H1 (cell line): ENCODE results near the gene SCD. TPM values are rescaled to one million over a fixed set of nuclear protein-coding genes. Genes with fewer than 3 reads are reported as not detected.

Experiments
- CTCF ChIA-PET: fragments of 300-600 bp; sonication (Branson Sonifier 250); formaldehyde crosslinking; loops from one replicate; lab custom pipeline; 2021; ENCODE audit not compliant: partially characterized antibody; lab: Charles Lee
- POLR2A ChIA-PET: fragments of 300-600 bp; sonication (Branson Sonifier 250); formaldehyde crosslinking; loops from one replicate; lab custom pipeline; 2021; ENCODE audit warnings: inconsistent platforms; ENCODE audit not compliant: partially characterized antibody; lab: Charles Lee
- DNase-seq, 2 experiments: peaks; one replicate each; pipeline versions ENCODE4 v3.0.0 to v3.0.0-alpha.2; 2010 to 2022; ENCODE audit warnings: low spot score in 2 of 2, low read depth in 1 of 2, mixed read lengths in 1 of 2
- FAIRE-seq: peaks from 2 replicates; lab custom pipeline; 2011; peaks lifted over from hg19 to GRCh38; lab: Jason Lieb, UNC
- H2AFZ ChIP-seq: 2 replicates; pipeline ENCODE4 v1.8.1; 2012; ENCODE audit warnings: low read length, inconsistent platforms
- H2AK5ac ChIP-seq: 2 replicates; pipeline ENCODE4 v1.6.1; 2013; ENCODE audit warnings: low read depth, low read length
- H2BK120ac ChIP-seq: replicated peaks from 2 replicates; pipeline ENCODE3; 2013; ENCODE audit warnings: low read depth, low read length, inconsistent platforms
- H2BK12ac ChIP-seq: 2 replicates; pipeline ENCODE4 v1.6.1; 2013; ENCODE audit warnings: low read depth, low read length
- H2BK15ac ChIP-seq: 2 replicates; pipeline ENCODE4 v1.6.1; 2013; ENCODE audit warnings: low read length
- H2BK20ac ChIP-seq: 2 replicates; pipeline ENCODE4 v1.6.1; 2013; ENCODE audit warnings: low read length
- H2BK5ac ChIP-seq: 2 replicates; pipeline ENCODE4 v1.6.1; 2013; ENCODE audit warnings: low read depth, low read length
- H3K14ac ChIP-seq: 2 replicates; pipeline ENCODE4 v1.6.1; 2013; ENCODE audit warnings: inconsistent platforms; ENCODE audit not compliant: insufficient read length
- H3K18ac ChIP-seq: 2 replicates; pipeline ENCODE4 v1.6.1; 2013; ENCODE audit warnings: low read length; ENCODE audit errors: extremely low read depth
- H3K23ac ChIP-seq: 2 replicates; pipeline ENCODE4 v1.6.1; 2013; ENCODE audit warnings: inconsistent platforms; ENCODE audit not compliant: insufficient read length
- H3K23me2 ChIP-seq: 2 replicates; pipeline ENCODE4 v1.6.1; 2013; ENCODE audit warnings: low read depth, low read length
- H3K27ac ChIP-seq: 2 replicates; pipeline ENCODE4 v1.6.1; 2011; ENCODE audit warnings: low read depth, low read length, inconsistent platforms
- H3K27me3 ChIP-seq, 4 experiments: replicated peaks in 1 of 4; 1 replicate in 1 of 4; 2 replicates in 3 of 4; pipeline versions ENCODE4 v1.6.1 to v1.8.1; 2011 to 2013; ENCODE audit warnings: low read length in 3 of 4, mild to moderate bottlenecking in 3 of 4, inconsistent platforms in 2 of 4, mixed read lengths in 2 of 4, moderate library complexity in 1 of 4; ENCODE audit not compliant: control insufficient read depth in 3 of 4, insufficient read depth in 3 of 4; ENCODE audit errors: extremely low read depth in 1 of 4
- H3K36me3 ChIP-seq, 4 experiments: 2 replicates each; pipeline versions ENCODE4 v1.6.1 to v1.8.1; 2011 to 2013; ENCODE audit warnings: mild to moderate bottlenecking in 4 of 4, low read length in 3 of 4, moderate library complexity in 2 of 4, control low read depth in 1 of 4, inconsistent platforms in 1 of 4; ENCODE audit not compliant: insufficient read depth in 4 of 4, control insufficient read depth in 2 of 4
- H3K4ac ChIP-seq: replicated peaks from 2 replicates; pipeline ENCODE3; 2013; ENCODE audit warnings: low read length, low read depth, mixed read lengths, inconsistent platforms; ENCODE audit not compliant: insufficient read length
- H3K4me1 ChIP-seq, 4 experiments: replicated peaks in 1 of 4; 1 replicate in 1 of 4; 2 replicates in 3 of 4; pipeline versions ENCODE4 v1.6.1 to v1.8.1; 2011 to 2013; ENCODE audit warnings: low read length in 3 of 4, inconsistent platforms in 2 of 4, mixed read lengths in 1 of 4; ENCODE audit not compliant: insufficient read depth in 4 of 4, control insufficient read depth in 3 of 4
- H3K4me2 ChIP-seq, 2 experiments: 2 replicates each; pipeline versions ENCODE4 v1.6.1 to v1.8.1; 2011 to 2013; ENCODE audit warnings: low read depth in 2 of 2, low read length in 2 of 2, control low read depth in 1 of 2, inconsistent platforms in 1 of 2, mild to moderate bottlenecking in 1 of 2; ENCODE audit not compliant: insufficient read depth in 1 of 2
- H3K4me3 ChIP-seq, 4 experiments: fragments of 200-600, 300-600 bp in 1 of 4; sonication (generic), shearing (Covaris generic), sonication (Bioruptor Twin) in 1 of 4; 2 replicates each; pipeline versions ENCODE4 v1.5.1 to v1.8.1; 2011 to 2016; ENCODE audit warnings: low read length in 4 of 4, low read depth in 3 of 4, control low read depth in 2 of 4, inconsistent platforms in 2 of 4, mild to moderate bottlenecking in 2 of 4, mixed read lengths in 1 of 4, moderate library complexity in 1 of 4; ENCODE audit not compliant: insufficient read depth in 2 of 4; ENCODE audit errors: extremely low read depth in 1 of 4
- H3K56ac ChIP-seq: replicated peaks from 2 replicates; pipeline ENCODE3; 2013; ENCODE audit warnings: low read depth, mild to moderate bottlenecking, mixed read lengths, low read length, inconsistent platforms; ENCODE audit not compliant: insufficient read length
- H3K79me1 ChIP-seq: 2 replicates; pipeline ENCODE4 v1.6.1; 2013; ENCODE audit warnings: low read depth, low read length, control low read depth
- H3K79me2 ChIP-seq, 2 experiments: 2 replicates each; pipeline versions ENCODE4 v1.6.1 to v1.8.1; 2012 to 2013; ENCODE audit warnings: low read length in 2 of 2, mild to moderate bottlenecking in 2 of 2, inconsistent platforms in 1 of 2; ENCODE audit not compliant: insufficient read depth in 2 of 2, control insufficient read depth in 1 of 2
- H3K9ac ChIP-seq, 4 experiments: replicated peaks in 1 of 4; 1 replicate in 1 of 4; 2 replicates in 3 of 4; pipeline versions ENCODE4 v1.6.1 to v1.8.1; 2011 to 2013; ENCODE audit warnings: low read depth in 3 of 4, low read length in 3 of 4, control low read depth in 2 of 4, mild to moderate bottlenecking in 2 of 4, moderate library complexity in 2 of 4, inconsistent platforms in 1 of 4; ENCODE audit errors: extremely low read depth in 1 of 4
- H3K9me3 ChIP-seq, 2 experiments: 2 replicates each; pipeline versions ENCODE4 v1.6.1 to v1.8.1; 2012 to 2013; ENCODE audit warnings: mild to moderate bottlenecking in 2 of 2, moderate library complexity in 2 of 2, control low read depth in 1 of 2, inconsistent platforms in 1 of 2, low read depth in 1 of 2, low read length in 1 of 2, mixed read lengths in 1 of 2; ENCODE audit not compliant: insufficient read depth in 2 of 2
- H4K20me1 ChIP-seq, 2 experiments: replicated peaks in 1 of 2; 2 replicates each; pipeline versions ENCODE3 to v1.8.1; 2011 to 2013; ENCODE audit warnings: inconsistent platforms in 2 of 2, low read length in 2 of 2, mild to moderate bottlenecking in 1 of 2; ENCODE audit not compliant: insufficient read depth in 2 of 2, control insufficient read depth in 1 of 2
- H4K5ac ChIP-seq: 2 replicates; pipeline ENCODE4 v1.6.1; 2013; ENCODE audit warnings: low read length, low read depth, mixed read lengths, inconsistent platforms; ENCODE audit not compliant: insufficient read length
- H4K8ac ChIP-seq: 2 replicates; pipeline ENCODE4 v1.8.0; 2013; ENCODE audit warnings: mild to moderate bottlenecking, moderate library complexity, low read length, inconsistent platforms; ENCODE audit not compliant: insufficient read depth; ENCODE audit errors: extremely low read depth
- H4K91ac ChIP-seq: replicated peaks from 2 replicates; pipeline ENCODE3; 2013; ENCODE audit warnings: low read length, mixed read lengths, inconsistent platforms; ENCODE audit not compliant: insufficient read length
- KDM1A ChIP-seq: fragments of 200-600, 300-600 bp; sonication (generic); IDR thresholded peaks from 2 replicates; pipeline ENCODE4 v1.7.1; 2016; ENCODE audit warnings: mild to moderate bottlenecking, low read length, borderline replicate concordance
- RFX5 ChIP-seq: IDR thresholded peaks from 2 replicates; pipeline ENCODE4 v1.6.1; 2011; ENCODE audit warnings: low read depth, low read length, improper control_type of control experiment, borderline replicate concordance
- WGBS, 2 experiments: shearing (Covaris generic) in 1 of 2; methylation state at CpG; one replicate each; pipeline versions ENCODE4 v1.1.6 to v1.1.7; 2013 to 2015; ENCODE audit warnings: low lambda C conversion rate in 2 of 2, mixed read lengths in 2 of 2, inconsistent platforms in 1 of 2, low coverage in 1 of 2, missing lambda C conversion rate in 1 of 2; ENCODE audit not compliant: insufficient replicate concordance in 2 of 2, insufficient coverage in 1 of 2, insufficient read length in 1 of 2; ENCODE audit errors: extremely low coverage in 1 of 2, missing lambda C conversion rate in 1 of 2; 5-methylcytosine and 5-hydroxymethylcytosine counted together
- polyA plus RNA-seq, 7 experiments: library from polyadenylated mRNA; depleted of rRNA in 3 of 7; stranded (reverse) in 5 of 7; unstranded in 2 of 7; fragments of >200 nt in 5 of 7; fragments of 200-250 nt in 2 of 7; gene quantifications; 1 replicate in 5 of 7; 2 replicates in 1 of 7; 4 replicates in 1 of 7; pipeline versions ENCODE4 v1.2.1 to v1.2.3, GENCODE V29; 2011 to 2013; ENCODE audit warnings: missing spikeins in 2 of 7, mixed read lengths in 2 of 7
- total RNA-seq: library from RNA; stranded (reverse); fragmentation: NEBNext Ultra II Directional; extraction: Animal tissue kit (Norgen Biotek cat#: 25700); gene quantifications from 2 replicates; pipeline ENCODE4 v1.2.1, GENCODE V29; 2021

Gene SCD
- total and polyA plus RNA-seq, 2 of the 8 experiments (the other 6 are each of a cell fraction or from before 2014, with no cell fraction given): 397 to 621 TPM

- Histone ChIP-seq H3K23ac (no peak overlapping the region), H3K27ac (no peak overlapping the region), H4K20me1 (peaks cover 0 to 12% of the 10 kb centered on the region in 2 experiments), H2BK20ac (no peak overlapping the region), H2AK5ac (no peak overlapping the region), H2BK120ac (no peak overlapping the region), H3K23me2 (no peaks in the 10 kb centered on the region), H2BK5ac (no peak overlapping the region), H3K4me3 (no peak overlapping the region), H4K91ac (no peak overlapping the region), H2AFZ (no peak overlapping the region), H3K14ac (no peak overlapping the region), H3K79me1 (no peaks in the 10 kb centered on the region; the same call in 1 of the 2 replicates), H3K9ac (no peak overlapping the region), H3K9me3 (no peaks in the 10 kb centered on the region), H4K8ac (no peak overlapping the region), H3K4me1 (peaks cover 0 to 8% (median 0%) of the 10 kb centered on the region in 4 experiments; a peak in 1 of 7 replicates), H3K56ac (no peak overlapping the region), H2BK15ac (no peak overlapping the region), H3K79me2 (peaks cover 0 to 3% of the 10 kb centered on the region in 2 experiments; a peak in 1 of 4 replicates), H3K4ac (no peak overlapping the region), H3K4me2 (no peak overlapping the region), H3K36me3 (peaks cover 16 to 54% (median 37%) of the 10 kb centered on the region in 4 experiments), H3K27me3 (no peaks in the 10 kb centered on the region), H3K18ac (no peak overlapping the region), H2BK12ac (no peak overlapping the region), H4K5ac (no peak overlapping the region)
- 96% methylated on average over 3 of the region's 3 CpGs; no CpG with 5 or more reads in 1 of the 2 experiments for WGBS, 2 experiments
- no peak for FAIRE-seq
- 0 out of 2 replicates have a peak, but pooled peaks have one; percentile 44 for TF ChIP-seq KDM1A
- TF ChIP-seq RFX5: no peak
- DNase-seq: no peak
- ChIA-PET POLR2A (interaction anchor here (1.0 to 6.8 kb wide), 9 partner anchors 9 to 157 kb away, joined by 3 to 103 read pairs (median 11); partner anchors contain the start of genes PKD2L1 and SCD), CTCF (interaction anchor here (1.3 to 2.0 kb wide), 4 partner anchors 9 to 69 kb away, joined by 3 to 6 read pairs (median 5); no protein-coding TSS in a partner anchor)
Measured at GRCh38 chr10:100364175-100364574, 17.1 kb downstream of the SCD start.
